ENCODE results near the gene MRPS26.

Gene MRPS26

GRCh38 chr20:3077618-3078134 lies 31.8 kb downstream of the MRPS26 start:
- no peak for DNase-seq

GRCh38 chr20:3080939-3081388 lies 35.1 kb downstream of the MRPS26 start:
- DNase-seq, result no peak

GRCh38 chr20:3081641-3082040 lies 35.8 kb downstream of the MRPS26 start:
- DNase-seq, result no peak

GRCh38 chr20:3082306-3082951 lies 36.6 kb downstream of the MRPS26 start:
- no peak for DNase-seq

- DNase-seq, result no peak
Measured at GRCh38 chr20:3082955-3083952, 37.4 kb downstream of the MRPS26 start.

GRCh38 chr20:3084283-3084985 lies 38.6 kb downstream of the MRPS26 start, which contains the start of gene AVP:
Gene AVP, minus strand, starts transcription at chr20:3084724. Its CDS starts 50 bp downstream, at chr20:3084674.
- DNase-seq, result no peak

GRCh38 chr20:3084986-3085360 lies 39.1 kb downstream of the MRPS26 start:
- DNase-seq, result no peak

GRCh38 chr20:3085571-3086072 lies 39.8 kb downstream of the MRPS26 start:
- DNase-seq, result no peak

- no peak for DNase-seq
Measured at GRCh38 chr20:3088031-3088430, 42.2 kb downstream of the MRPS26 start.

- no peak for DNase-seq
Measured at GRCh38 chr20:3090565-3090964, 44.7 kb downstream of the MRPS26 start.

GRCh38 chr20:3092611-3093379 lies 46.9 kb downstream of the MRPS26 start:
- DNase-seq, result no peak

GRCh38 chr20:3093861-3094361 lies 48.1 kb downstream of the MRPS26 start:
- DNase-seq, result peak; percentile 55

- no peak for DNase-seq
Measured at GRCh38 chr20:3094848-3095629, 49.2 kb downstream of the MRPS26 start.
